Measurements from ENCODE around the gene FAM89A.

FAM89A gene

DNA sequence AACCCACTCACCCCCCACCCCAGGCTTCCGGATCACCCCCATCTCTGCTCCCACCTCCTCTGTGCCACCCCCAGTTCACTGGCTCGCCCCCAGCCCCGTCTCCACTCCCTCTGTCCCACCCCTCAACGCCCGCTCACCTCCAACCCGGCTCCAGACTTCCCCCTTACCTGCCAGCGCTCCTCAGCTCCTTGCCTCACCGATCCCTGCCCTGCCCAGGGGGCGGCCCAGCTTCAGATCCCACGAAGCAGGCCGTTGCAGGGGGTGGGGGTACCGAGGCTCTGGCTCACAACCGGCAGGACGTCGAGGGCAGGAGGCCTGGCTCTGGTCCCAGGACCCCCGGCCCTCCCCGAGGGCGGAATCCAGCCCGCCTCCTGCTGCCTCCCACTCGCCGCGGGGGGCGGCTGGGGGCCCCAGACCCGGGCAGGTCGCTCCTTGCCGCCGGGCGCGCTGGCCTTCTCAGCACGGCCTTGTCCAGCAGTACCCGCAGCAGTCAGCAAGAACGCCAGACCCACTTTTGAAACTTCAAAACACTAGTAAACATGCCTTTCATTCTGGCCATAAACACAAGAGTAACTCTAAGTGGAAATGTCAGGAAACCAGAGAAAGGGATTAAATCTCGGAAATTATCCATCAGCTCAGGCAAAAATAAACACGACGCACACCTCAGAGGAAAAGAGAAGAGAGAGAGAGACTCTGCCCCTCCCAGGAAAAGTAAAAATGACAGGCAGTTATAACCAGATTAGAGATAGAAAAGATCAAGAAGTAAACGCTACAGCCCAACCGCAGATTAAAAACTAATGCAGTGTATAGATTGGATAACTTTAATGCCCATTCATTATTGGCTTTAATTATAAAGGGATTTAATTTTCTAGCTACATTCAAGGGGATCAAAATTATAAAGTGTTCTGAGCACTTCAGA, 1.0 kb upstream of the FAM89A start:
- in situ Hi-C loops (cut with HindIII; ENCODE audit: low pct_ligation_motif_present, low sequenced_read_pairs): no loop called here
- Histone ChIP-seq H3K27me3 (replicated peaks) (no peaks in the 10 kb centered on the region), H3K27ac (no peak overlapping the region)

DNA sequence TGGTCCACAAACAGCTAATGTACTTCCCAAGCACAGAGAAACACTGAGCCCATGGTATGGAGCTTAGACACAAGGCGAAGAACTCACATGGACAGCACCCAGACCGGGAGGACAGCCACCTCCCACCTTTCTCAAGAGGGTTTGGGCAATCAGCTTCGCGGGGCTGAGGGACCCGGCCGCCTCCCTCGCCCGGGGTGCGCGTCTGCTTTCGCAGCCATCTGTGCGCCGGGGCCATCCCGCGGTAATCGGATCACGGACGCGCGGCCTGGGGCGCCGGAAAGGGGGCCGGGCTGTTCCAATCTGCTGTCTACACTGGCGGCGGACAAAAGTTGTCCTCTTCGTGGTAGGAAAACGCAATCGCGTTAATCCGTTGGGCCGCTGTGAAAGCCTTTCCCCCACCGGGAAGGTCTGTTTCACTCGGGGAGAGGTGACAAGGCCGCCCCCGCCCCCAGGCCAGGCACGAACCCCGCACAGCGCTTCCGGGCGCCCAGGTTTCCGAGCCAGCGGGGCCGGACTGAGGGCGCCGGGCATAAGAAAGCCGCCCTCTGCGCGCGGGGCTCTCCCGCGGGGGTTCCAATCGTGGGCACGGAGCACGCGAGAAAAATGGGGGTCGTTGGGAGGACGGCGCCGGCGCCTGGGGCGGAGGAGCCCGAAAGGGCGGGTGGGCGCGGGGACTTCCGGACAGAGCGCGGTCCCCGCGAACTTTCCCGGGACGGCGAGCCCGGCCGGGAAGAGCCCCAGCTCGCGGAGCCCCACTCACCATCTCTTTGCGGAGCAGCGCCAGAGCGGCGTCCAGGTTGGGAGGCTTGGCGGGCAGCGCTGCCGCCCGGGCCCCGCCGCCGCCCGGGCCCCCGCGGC, 664 bp downstream of the FAM89A start:
- H3K4me3 ChIP-seq (ENCODE audit: low read depth, low read length): peak overlapping the region; percentile 69
- TF ChIP-seq, protein P1, sequence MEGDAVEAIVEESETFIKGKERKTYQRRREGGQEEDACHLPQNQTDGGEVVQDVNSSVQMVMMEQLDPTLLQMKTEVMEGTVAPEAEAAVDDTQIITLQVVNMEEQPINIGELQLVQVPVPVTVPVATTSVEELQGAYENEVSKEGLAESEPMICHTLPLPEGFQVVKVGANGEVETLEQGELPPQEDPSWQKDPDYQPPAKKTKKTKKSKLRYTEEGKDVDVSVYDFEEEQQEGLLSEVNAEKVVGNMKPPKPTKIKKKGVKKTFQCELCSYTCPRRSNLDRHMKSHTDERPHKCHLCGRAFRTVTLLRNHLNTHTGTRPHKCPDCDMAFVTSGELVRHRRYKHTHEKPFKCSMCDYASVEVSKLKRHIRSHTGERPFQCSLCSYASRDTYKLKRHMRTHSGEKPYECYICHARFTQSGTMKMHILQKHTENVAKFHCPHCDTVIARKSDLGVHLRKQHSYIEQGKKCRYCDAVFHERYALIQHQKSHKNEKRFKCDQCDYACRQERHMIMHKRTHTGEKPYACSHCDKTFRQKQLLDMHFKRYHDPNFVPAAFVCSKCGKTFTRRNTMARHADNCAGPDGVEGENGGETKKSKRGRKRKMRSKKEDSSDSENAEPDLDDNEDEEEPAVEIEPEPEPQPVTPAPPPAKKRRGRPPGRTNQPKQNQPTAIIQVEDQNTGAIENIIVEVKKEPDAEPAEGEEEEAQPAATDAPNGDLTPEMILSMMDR (IDR thresholded peaks at IDR 0.05; ENCODE audit: low read depth, low read length, missing control alignments): no peak
- no peaks in the 10 kb centered on the region for H3K36me3 ChIP-seq (replicated peaks)
- no peak overlapping the region for H3K27ac ChIP-seq
- no peak for DNase-seq
- in situ Hi-C loops (cut with HindIII; ENCODE audit: low pct_ligation_motif_present, low sequenced_read_pairs): no loop called here
- H3K27me3 ChIP-seq (replicated peaks): no peaks in the 10 kb centered on the region

More for the DNA sequence above, 1.0 kb upstream of the FAM89A start:
- H3K36me3 ChIP-seq (replicated peaks): no peaks in the 10 kb centered on the region
- no peak for DNase-seq
- H3K4me3 ChIP-seq (ENCODE audit: low read depth, low read length): peak overlapping the region; percentile 64
- TF ChIP-seq, protein P1 (IDR thresholded peaks at IDR 0.05; ENCODE audit: low read depth, low read length, missing control alignments): no peak

DNA sequence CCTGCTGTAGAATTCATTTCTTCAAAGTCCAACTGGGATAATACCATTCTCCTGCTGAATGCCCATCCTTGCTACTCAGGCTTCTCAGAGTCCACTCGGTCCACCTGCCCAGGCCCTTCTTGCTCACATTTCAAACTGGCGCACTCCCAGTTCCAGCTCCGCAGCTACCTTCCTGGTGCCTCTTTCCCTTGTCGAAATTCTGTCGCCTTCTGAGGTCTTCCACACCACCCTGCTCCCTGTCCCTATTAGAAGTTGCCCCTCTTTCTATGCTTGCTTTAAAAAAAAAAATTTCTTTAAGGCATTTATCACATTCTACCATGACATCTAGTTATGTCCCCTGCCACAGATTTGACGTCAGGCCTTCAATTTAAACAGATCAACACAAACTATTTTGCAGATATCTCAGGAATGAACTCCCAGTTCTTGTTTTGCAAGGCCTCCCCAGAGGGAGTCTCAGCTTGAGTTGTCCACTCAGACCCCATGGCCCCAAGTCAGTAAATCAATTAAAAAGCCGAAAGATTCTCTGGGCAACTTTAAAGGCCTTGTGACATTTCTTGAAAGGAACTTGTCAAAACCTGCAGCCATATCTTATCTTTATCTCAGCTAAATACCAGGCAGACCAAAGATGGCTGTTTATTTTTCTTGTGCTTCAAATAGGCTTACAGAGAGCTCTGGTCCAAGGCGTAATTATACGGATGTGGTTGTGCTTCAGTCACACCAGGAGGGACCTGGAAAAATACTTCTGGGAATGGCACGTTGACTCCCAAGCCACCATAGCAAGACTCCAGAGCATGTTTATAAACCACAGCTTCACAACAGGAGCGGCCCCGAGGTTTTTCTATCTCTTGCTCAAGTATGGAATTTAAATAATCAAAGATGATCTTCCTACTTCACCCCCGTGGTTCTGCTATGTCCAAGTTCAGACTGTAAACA, 2.2 kb downstream of the FAM89A start:
- DNase-seq: peak; percentile 38
- no peaks in the 10 kb centered on the region for H3K36me3 ChIP-seq (replicated peaks)
- H3K4me3 ChIP-seq (ENCODE audit: low read depth, low read length): no peak overlapping the region
- TF ChIP-seq, protein P1 (IDR thresholded peaks at IDR 0.05; ENCODE audit: low read depth, low read length, missing control alignments): no peak
- in situ Hi-C loops (cut with HindIII; ENCODE audit: low pct_ligation_motif_present, low sequenced_read_pairs): no loop called here
- H3K27me3 ChIP-seq (replicated peaks): no peaks in the 10 kb centered on the region
- no peak overlapping the region for H3K27ac ChIP-seq

DNA sequence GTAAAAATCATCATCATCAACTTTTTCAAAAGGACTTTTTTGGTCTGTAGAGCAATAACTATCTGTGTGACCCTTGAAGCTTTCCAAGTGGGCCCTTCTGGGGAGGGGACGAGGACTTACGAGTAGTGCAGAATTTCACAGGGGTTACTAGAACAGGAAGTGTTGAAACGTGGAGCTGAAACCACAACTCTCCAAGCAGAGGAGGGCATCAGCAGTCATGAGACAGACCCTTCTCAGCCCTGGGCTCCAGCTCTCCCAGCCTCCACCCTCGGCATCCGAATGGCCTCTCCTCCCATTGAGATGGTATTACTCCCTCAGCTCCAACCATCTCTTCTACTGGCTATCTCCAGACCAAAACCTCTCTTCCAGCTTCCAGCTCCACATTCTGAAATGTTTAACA, 3.6 kb downstream of the FAM89A start:
- H3K27ac ChIP-seq: no peak overlapping the region
- TF ChIP-seq, protein P1 (IDR thresholded peaks at IDR 0.05; ENCODE audit: low read depth, low read length, missing control alignments): no peak
- in situ Hi-C loops (cut with HindIII; ENCODE audit: low pct_ligation_motif_present, low sequenced_read_pairs): no loop called here
- no peaks in the 10 kb centered on the region for H3K27me3 ChIP-seq (replicated peaks)
- peak; percentile 9 for DNase-seq
- no peaks in the 10 kb centered on the region for H3K36me3 ChIP-seq (replicated peaks)
- no peak overlapping the region for H3K4me3 ChIP-seq (ENCODE audit: low read depth, low read length)

DNA sequence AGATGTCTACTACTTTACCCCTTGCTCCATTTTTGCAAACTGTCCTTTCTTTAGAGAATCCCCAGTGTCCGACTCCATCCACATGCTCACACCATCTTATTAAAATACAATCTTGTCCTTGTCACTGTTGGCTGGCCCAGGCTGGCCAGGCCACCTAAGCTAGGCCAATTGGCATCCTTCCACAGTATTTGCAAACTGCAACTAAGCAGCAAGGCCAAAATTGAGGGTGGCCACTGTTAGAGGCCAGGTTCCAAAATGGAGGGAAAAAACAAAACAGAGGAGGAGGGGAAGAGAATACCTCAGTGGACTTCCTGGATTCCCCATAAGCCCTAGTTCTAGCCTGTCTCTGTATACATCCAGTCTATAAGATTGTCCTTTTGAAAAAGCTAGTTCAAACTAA, 4.3 kb downstream of the FAM89A start:
- in situ Hi-C loops (cut with HindIII; ENCODE audit: low pct_ligation_motif_present, low sequenced_read_pairs): no loop called here
- Histone ChIP-seq H3K27ac (no peak overlapping the region), H3K36me3 (replicated peaks) (no peaks in the 10 kb centered on the region), H3K4me3 (ENCODE audit: low read depth, low read length) (no peak overlapping the region), H3K27me3 (replicated peaks) (no peaks in the 10 kb centered on the region)
- DNase-seq: no peak
- TF ChIP-seq, protein P1 (IDR thresholded peaks at IDR 0.05; ENCODE audit: low read depth, low read length, missing control alignments): no peak
